Measurements from ENCODE around the gene PKM.

Gene PKM

DNA sequence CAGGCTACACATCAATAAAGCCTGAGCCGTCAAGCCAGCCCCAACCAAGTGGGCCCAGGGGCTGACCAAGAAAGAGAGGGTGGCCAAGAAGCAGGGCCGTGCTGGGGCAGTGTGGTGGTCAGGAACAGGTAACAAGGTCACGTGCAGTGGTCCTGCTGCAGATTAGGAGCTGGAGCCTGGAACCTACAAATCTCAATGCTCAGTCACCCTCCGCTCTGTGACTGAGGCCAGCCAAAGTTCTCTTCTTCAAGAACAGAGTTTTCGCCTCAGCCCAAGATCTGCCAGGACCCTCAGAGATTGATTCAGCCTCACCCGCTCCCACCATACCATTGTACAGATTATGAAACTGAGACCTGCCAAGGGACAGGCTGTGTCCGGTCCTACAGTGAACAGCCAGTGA is 60.3 kb downstream of the PKM start:
- no peak overlapping the region for H3K27ac ChIP-seq (ENCODE audit: low read length)
- TF ChIP-seq CTCF (IDR thresholded peaks at IDR 0.05; ENCODE audit: borderline replicate concordance, extremely low read depth, low read length, poor library complexity, severe bottlenecking) (no peak), EZH2 (IDR thresholded peaks at IDR 0.05; ENCODE audit: borderline replicate concordance, low read depth, low read length, severe bottlenecking) (no peak)

DNA sequence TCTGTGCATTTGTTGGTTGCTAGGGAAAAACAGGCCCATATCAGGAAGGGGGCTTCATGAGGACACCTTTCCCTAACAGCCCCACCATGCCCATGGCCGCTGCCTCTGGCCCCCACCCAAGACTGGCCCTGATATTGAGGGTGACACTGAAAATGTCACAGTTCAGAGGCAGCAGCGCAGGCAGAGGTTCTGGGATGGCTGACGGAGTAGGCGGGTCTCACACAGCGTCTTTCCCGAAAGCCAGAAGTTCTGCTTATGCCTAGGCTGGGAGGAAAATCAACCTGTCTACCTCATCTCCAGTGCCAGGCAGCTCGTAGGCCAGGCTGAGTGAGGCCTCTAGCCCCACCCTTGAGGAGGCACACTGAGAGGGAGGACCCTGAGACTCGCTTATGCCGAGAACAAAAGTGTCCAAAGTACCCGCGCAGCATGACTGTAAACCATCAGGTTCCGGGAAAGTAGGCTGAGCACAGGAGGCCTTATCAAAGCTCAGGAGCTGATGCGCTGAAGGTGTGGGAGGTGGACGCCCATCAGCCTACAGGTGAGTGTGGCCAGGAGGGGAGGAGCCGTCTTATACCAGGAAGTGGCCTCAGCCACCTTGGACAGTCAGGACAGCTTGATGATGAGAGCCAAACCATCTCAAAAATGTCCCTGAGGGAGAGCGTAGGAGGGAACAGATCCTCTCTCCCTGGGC is 60.9 kb downstream of the PKM start:
- H2AFZ ChIP-seq (ENCODE audit: low read depth, low read length), result no peak overlapping the region
- H3K79me2 ChIP-seq (ENCODE audit: insufficient read depth, low read length), result no peaks in the 10 kb centered on the region
- no peaks in the 10 kb centered on the region for H3K27me3 ChIP-seq (ENCODE audit: insufficient read depth, low read length, poor library complexity)
- DNase-seq (no peak), ATAC-seq (ENCODE audit: insufficient read depth, low read depth) (no peak)
- H3K27ac ChIP-seq (ENCODE audit: low read length), result no peak overlapping the region
- no peak overlapping the region for H3K9ac ChIP-seq (ENCODE audit: low read depth, low read length)
- no peak overlapping the region for H3K4me3 ChIP-seq (ENCODE audit: low read depth in 1 of 2, low read length in 2 of 2)
- H4K20me1 ChIP-seq (ENCODE audit: insufficient read depth, low read length), result no peaks in the 10 kb centered on the region
- no peak overlapping the region for H3K4me2 ChIP-seq (ENCODE audit: insufficient read depth, low read length)
- H3K36me3 ChIP-seq (ENCODE audit: insufficient read depth, low read length), result no peaks in the 10 kb centered on the region
- no peak for TF ChIP-seq CTCF (IDR thresholded peaks at IDR 0.05; ENCODE audit: borderline replicate concordance, extremely low read depth, low read length, poor library complexity, severe bottlenecking)
- TF ChIP-seq EZH2 (IDR thresholded peaks at IDR 0.05; ENCODE audit: borderline replicate concordance, low read depth, low read length, severe bottlenecking), result no peak
- H3K9me3 ChIP-seq (ENCODE audit: insufficient read depth, low read length, severe bottlenecking), result no peaks in the 10 kb centered on the region
- peaks cover 18% of the 10 kb centered on the region for H3K4me1 ChIP-seq (ENCODE audit: insufficient read depth, low read length)

More for the DNA sequence above, 60.3 kb downstream of the PKM start:
- no peaks in the 10 kb centered on the region for H3K36me3 ChIP-seq (ENCODE audit: insufficient read depth, low read length)
- H3K4me2 ChIP-seq (ENCODE audit: insufficient read depth, low read length), result no peak overlapping the region
- DNase-seq (no peak), ATAC-seq (ENCODE audit: insufficient read depth, low read depth) (no peak)
- no peaks in the 10 kb centered on the region for H3K79me2 ChIP-seq (ENCODE audit: insufficient read depth, low read length)
- no peak overlapping the region for H2AFZ ChIP-seq (ENCODE audit: low read depth, low read length)
- peaks cover 18% of the 10 kb centered on the region for H3K4me1 ChIP-seq (ENCODE audit: insufficient read depth, low read length)
- H3K4me3 ChIP-seq (ENCODE audit: low read depth in 1 of 2, low read length in 2 of 2), result no peak overlapping the region
- no peaks in the 10 kb centered on the region for H3K9me3 ChIP-seq (ENCODE audit: insufficient read depth, low read length, severe bottlenecking)
- no peak overlapping the region for H3K9ac ChIP-seq (ENCODE audit: low read depth, low read length)
- H4K20me1 ChIP-seq (ENCODE audit: insufficient read depth, low read length), result no peaks in the 10 kb centered on the region
- no peaks in the 10 kb centered on the region for H3K27me3 ChIP-seq (ENCODE audit: insufficient read depth, low read length, poor library complexity)

- no peak overlapping the region for H3K9ac ChIP-seq (ENCODE audit: low read depth, low read length)
- H2AFZ ChIP-seq (ENCODE audit: low read depth, low read length), result no peak overlapping the region
- H3K4me1 ChIP-seq (ENCODE audit: insufficient read depth, low read length), result peaks cover 18% of the 10 kb centered on the region
- no peak overlapping the region for H3K4me2 ChIP-seq (ENCODE audit: insufficient read depth, low read length)
- no peaks in the 10 kb centered on the region for H3K36me3 ChIP-seq (ENCODE audit: insufficient read depth, low read length)
- ATAC-seq (ENCODE audit: insufficient read depth, low read depth), result no peak
- DNase-seq, result no peak
- no peaks in the 10 kb centered on the region for H4K20me1 ChIP-seq (ENCODE audit: insufficient read depth, low read length)
- no peaks in the 10 kb centered on the region for H3K79me2 ChIP-seq (ENCODE audit: insufficient read depth, low read length)
- H3K9me3 ChIP-seq (ENCODE audit: insufficient read depth, low read length, severe bottlenecking), result no peaks in the 10 kb centered on the region
- no peak overlapping the region for H3K27ac ChIP-seq (ENCODE audit: low read length)
- no peaks in the 10 kb centered on the region for H3K27me3 ChIP-seq (ENCODE audit: insufficient read depth, low read length, poor library complexity)
- no peak for TF ChIP-seq CTCF (IDR thresholded peaks at IDR 0.05; ENCODE audit: borderline replicate concordance, extremely low read depth, low read length, poor library complexity, severe bottlenecking)
- TF ChIP-seq EZH2 (IDR thresholded peaks at IDR 0.05; ENCODE audit: borderline replicate concordance, low read depth, low read length, severe bottlenecking), result no peak
- H3K4me3 ChIP-seq (ENCODE audit: low read depth in 1 of 2, low read length in 2 of 2), result no peak overlapping the region
These were observed 61.6 kb downstream of the PKM start for GRCh38 chr15:72169236-72169920.
